ENCODE measurements around the gene TBX15.

The TBX15 gene

GRCh38 chr1:118984722-118985639, 3.2 kb downstream of the TBX15 start:
- DNase-seq (ENCODE audit: low spot score) = peak; percentile 50

- peak; percentile 62 for DNase-seq (ENCODE audit: low spot score)
Measured at GRCh38 chr1:118984086-118984721, 3.9 kb downstream of the TBX15 start.

GRCh38 chr1:118983558-118984041, 4.5 kb downstream of the TBX15 start:
- peak; percentile 52 for DNase-seq (ENCODE audit: low spot score)

GRCh38 chr1:118982821-118983557, 5.2 kb downstream of the TBX15 start:
- DNase-seq (ENCODE audit: low spot score) = peak; percentile 46

- no peak for DNase-seq (ENCODE audit: low spot score)
Measured at GRCh38 chr1:118982266-118982665, 5.9 kb downstream of the TBX15 start.

GRCh38 chr1:118981436-118981835, 6.7 kb downstream of the TBX15 start:
- DNase-seq (ENCODE audit: low spot score) = no peak

- peak; percentile 56 for DNase-seq (ENCODE audit: low spot score)
Measured at GRCh38 chr1:118979754-118980575, 8.2 kb downstream of the TBX15 start.

- peak; percentile 46 for DNase-seq (ENCODE audit: low spot score)
Measured at GRCh38 chr1:118978914-118979701, 9.0 kb downstream of the TBX15 start.

- no peak for DNase-seq (ENCODE audit: low spot score)
Measured at GRCh38 chr1:118977600-118977999, 10.5 kb downstream of the TBX15 start.

GRCh38 chr1:118974661-118975060, 13.5 kb downstream of the TBX15 start:
- DNase-seq (ENCODE audit: low spot score) = no peak

- DNase-seq (ENCODE audit: low spot score) = peak; percentile 48
Measured at GRCh38 chr1:118973531-118974137, 14.5 kb downstream of the TBX15 start.

GRCh38 chr1:118973032-118973431, 15.1 kb downstream of the TBX15 start:
- no peak for DNase-seq (ENCODE audit: low spot score)

GRCh38 chr1:118970451-118970850, 17.7 kb downstream of the TBX15 start:
- no peak for DNase-seq (ENCODE audit: low spot score)

- DNase-seq (ENCODE audit: low spot score) = no peak
Measured at GRCh38 chr1:118963456-118964430, 24.4 kb downstream of the TBX15 start.

- DNase-seq (ENCODE audit: low spot score) = no peak
Measured at GRCh38 chr1:118963138-118963455, 25.0 kb downstream of the TBX15 start.

GRCh38 chr1:118961156-118961555, 27.0 kb downstream of the TBX15 start:
- no peak for DNase-seq (ENCODE audit: low spot score)

GRCh38 chr1:118960567-118961136, 27.5 kb downstream of the TBX15 start:
- no peak for DNase-seq (ENCODE audit: low spot score)

- no peak for DNase-seq (ENCODE audit: low spot score)
Measured at GRCh38 chr1:118960026-118960561, 28.0 kb downstream of the TBX15 start.

Data from ecto neural progenitor cell (in vitro differentiated cells).